Activated T-cell treated with anti-CD3 and anti-CD28 coated beads, Interleukin-2, amount 50 U/mL, for 24 hours (primary cell): ENCODE measurements around the gene LEPROT.

Experiments used
- DNase-seq: peaks from one replicate; pipeline ENCODE4 v3.0.0-alpha.2; 2020
- H3K27ac Mint-ChIP-seq: 2 replicates; pipeline ENCODE4 v1.8.0; 2020; ENCODE audit warnings: mild to moderate bottlenecking, mixed read lengths
- H3K27me3 Mint-ChIP-seq: 2 replicates; pipeline ENCODE4 v1.8.0; 2020; ENCODE audit warnings: mixed read lengths
- H3K36me3 Mint-ChIP-seq: 2 replicates; pipeline ENCODE4 v1.8.0; 2020; ENCODE audit warnings: low read depth, mixed read lengths
- H3K4me1 Mint-ChIP-seq: 2 replicates; pipeline ENCODE4 v1.8.0; 2020; ENCODE audit warnings: low read depth, mixed read lengths
- H3K4me3 Mint-ChIP-seq: 2 replicates; pipeline ENCODE4 v1.8.0; 2020; ENCODE audit warnings: mild to moderate bottlenecking, moderate library complexity, mixed read lengths
- H3K9me3 Mint-ChIP-seq: 2 replicates; pipeline ENCODE4 v1.8.0; 2020; ENCODE audit warnings: mixed read lengths

LEPROT gene

DNA sequence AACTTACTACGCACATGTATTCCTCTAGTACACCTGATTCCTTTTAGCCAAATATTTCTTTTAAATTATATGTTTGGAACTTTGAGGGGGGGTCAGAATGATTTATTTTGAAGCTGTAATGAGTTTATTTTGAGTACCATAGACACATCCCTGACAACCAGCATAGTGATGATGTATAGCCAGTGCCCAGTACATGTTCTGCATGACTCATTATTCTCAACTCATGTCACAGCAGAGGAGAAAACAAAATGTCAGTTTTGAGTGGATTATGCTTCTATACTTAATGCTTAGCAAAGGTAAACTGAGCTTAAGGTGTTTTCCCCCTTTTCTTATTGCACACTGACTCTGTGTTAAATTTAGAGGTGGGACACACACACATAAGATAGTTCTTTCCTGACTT lies 22.4 kb upstream of the LEPROT start:
- no peak overlapping the region for H3K27ac Mint-ChIP-seq
- no peaks in the 10 kb centered on the region for H3K9me3 Mint-ChIP-seq
- H3K36me3 Mint-ChIP-seq = peaks cover 6% of the 10 kb centered on the region
- H3K4me1 Mint-ChIP-seq = peaks cover 50% of the 10 kb centered on the region
- DNase-seq = no peak
- no peak overlapping the region for H3K4me3 Mint-ChIP-seq
- no peaks in the 10 kb centered on the region for H3K27me3 Mint-ChIP-seq

DNA sequence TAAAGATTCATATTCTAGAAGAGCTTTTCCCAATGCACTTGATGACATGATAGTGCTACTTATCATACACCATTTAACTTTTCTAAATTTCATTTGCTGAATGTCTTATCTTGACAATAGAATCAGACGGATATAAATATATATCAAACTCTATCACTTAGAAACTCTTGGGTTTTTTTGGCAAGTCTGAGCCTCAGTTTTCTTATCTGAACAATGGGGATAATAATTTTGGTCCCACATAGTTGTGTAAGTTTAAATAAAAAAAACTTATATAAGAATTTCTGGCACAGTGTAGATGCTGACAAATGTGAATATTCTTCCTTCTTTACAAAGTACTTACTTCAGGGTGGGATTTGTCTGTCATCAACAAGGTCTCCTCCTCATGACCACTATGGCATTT lies 21.5 kb upstream of the LEPROT start:
- Mint-ChIP-seq H3K27ac (no peak overlapping the region), H3K9me3 (no peaks in the 10 kb centered on the region), H3K27me3 (no peaks in the 10 kb centered on the region), H3K4me3 (no peak overlapping the region), H3K36me3 (peaks cover 6% of the 10 kb centered on the region), H3K4me1 (peaks cover 42% of the 10 kb centered on the region)
- DNase-seq = no peak

DNA sequence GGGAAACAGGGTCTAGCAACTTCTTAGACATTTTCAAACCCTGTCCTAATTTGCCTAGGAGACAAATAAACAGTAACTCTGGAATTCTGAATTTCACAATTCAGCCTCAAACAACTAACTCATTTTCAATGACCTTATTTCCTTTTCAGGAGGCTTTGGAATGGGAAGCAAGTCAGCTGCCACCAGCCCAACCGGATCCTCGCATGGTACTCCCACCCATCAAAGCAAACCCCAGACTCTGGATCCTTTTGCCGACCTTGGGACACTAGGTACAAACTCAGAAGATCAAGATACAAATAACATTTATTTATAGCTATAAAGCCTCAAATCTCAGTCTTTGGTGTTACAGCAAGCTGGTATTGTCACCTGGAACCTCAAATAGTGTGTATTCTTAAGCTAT lies 18.9 kb upstream of the LEPROT start:
- Mint-ChIP-seq H3K36me3 (peaks cover 7% of the 10 kb centered on the region), H3K9me3 (no peaks in the 10 kb centered on the region), H3K27ac (no peak overlapping the region), H3K27me3 (no peaks in the 10 kb centered on the region), H3K4me3 (no peak overlapping the region), H3K4me1 (peaks cover 17% of the 10 kb centered on the region)
- no peak for DNase-seq

DNA sequence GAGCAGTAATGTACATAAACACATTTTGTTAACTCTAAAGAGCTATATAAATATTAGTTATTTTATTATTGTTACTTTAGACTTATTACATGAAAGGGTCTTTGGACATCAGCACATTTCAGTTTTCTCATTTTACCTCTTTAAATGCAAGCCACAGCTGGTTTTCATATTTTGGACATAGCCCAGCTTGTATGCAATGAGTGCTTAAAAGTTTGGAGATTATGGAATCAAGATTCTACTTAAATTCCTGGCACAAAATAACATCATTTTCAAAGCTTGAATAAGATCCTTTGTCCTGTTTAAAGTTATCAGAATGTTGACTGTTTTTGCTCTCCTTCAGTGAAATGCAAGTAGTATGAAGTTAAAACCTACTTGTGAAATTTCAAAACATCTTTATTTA lies 15.5 kb upstream of the LEPROT start:
- Mint-ChIP-seq H3K27me3 (no peaks in the 10 kb centered on the region), H3K4me1 (no peaks in the 10 kb centered on the region), H3K9me3 (no peaks in the 10 kb centered on the region), H3K27ac (no peak overlapping the region), H3K36me3 (peaks cover 14% of the 10 kb centered on the region), H3K4me3 (no peak overlapping the region)
- DNase-seq = no peak

DNA sequence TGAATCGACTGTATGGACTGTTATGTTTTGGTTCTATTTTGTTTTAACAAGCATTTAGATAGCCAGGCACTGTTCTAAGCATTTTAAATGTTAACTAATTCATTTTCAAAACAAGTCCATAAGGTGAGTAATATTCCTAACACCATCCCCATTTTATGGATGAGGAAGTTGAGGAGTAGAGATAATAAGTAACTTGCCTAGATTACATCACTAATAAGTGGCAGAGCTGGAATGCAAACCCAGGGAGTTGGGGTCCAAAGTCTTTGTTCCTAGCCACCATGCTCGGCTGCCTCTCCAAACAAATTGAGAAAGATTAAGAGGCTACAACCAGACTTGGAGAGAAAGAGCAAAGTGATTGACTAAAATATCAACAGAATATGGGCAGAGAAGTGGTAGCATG lies 12.6 kb upstream of the LEPROT start:
- no peaks in the 10 kb centered on the region for H3K9me3 Mint-ChIP-seq
- H3K4me1 Mint-ChIP-seq = peaks cover 4% of the 10 kb centered on the region
- H3K27ac Mint-ChIP-seq = no peak overlapping the region
- no peak for DNase-seq
- H3K4me3 Mint-ChIP-seq = no peak overlapping the region
- H3K36me3 Mint-ChIP-seq = peaks cover 11% of the 10 kb centered on the region
- H3K27me3 Mint-ChIP-seq = no peaks in the 10 kb centered on the region

DNA sequence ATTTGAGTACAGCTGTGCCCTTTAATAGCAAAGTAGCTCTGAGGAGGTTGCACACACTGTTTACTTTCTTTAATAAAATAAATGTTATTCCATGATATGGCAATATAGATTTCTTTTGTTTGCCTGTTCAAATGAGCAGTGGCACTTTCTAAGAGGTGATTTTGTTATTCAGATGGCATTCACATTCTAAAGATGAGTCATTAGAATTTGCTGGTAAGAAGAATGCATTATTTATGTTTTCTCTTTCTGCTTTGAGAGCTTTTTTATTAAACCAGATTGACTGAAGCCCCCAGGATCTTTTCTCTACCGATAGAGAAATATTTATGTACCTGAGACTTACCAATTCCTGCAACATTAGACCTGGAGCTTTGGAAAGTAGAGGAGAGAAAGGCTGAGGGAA lies 11.2 kb upstream of the LEPROT start:
- Mint-ChIP-seq H3K4me3 (no peak overlapping the region), H3K27me3 (no peaks in the 10 kb centered on the region), H3K4me1 (peaks cover 4% of the 10 kb centered on the region), H3K27ac (no peak overlapping the region), H3K9me3 (no peaks in the 10 kb centered on the region), H3K36me3 (peaks cover 11% of the 10 kb centered on the region)
- DNase-seq = no peak

DNA sequence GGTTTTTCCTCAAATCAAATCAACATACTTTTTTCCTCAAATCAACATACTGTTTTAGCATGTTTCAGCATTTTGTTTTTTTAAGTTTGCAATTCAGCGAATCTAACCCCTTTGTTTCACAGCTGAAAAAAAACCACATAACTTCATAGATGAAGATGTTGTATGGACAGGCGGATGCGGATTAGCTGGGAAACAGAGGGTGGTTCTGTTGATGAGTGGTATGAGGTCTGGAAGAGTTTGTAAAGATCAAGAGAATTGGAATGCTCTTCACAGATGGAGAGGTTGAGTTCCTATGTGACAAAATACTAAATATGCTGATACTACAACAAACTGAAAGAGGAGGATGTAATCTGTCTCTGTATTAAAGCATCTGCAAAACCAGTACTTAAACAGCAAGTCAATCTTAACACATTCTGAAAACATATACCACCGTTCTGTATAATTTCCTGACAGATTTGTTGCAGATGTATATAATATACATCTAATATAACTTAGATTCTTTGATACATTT lies 10.6 kb upstream of the LEPROT start:
- Mint-ChIP-seq H3K9me3 (no peaks in the 10 kb centered on the region), H3K27ac (no peak overlapping the region), H3K4me3 (no peak overlapping the region), H3K27me3 (no peaks in the 10 kb centered on the region), H3K36me3 (peaks cover 11% of the 10 kb centered on the region), H3K4me1 (peaks cover 4% of the 10 kb centered on the region)
- DNase-seq = no peak

DNA sequence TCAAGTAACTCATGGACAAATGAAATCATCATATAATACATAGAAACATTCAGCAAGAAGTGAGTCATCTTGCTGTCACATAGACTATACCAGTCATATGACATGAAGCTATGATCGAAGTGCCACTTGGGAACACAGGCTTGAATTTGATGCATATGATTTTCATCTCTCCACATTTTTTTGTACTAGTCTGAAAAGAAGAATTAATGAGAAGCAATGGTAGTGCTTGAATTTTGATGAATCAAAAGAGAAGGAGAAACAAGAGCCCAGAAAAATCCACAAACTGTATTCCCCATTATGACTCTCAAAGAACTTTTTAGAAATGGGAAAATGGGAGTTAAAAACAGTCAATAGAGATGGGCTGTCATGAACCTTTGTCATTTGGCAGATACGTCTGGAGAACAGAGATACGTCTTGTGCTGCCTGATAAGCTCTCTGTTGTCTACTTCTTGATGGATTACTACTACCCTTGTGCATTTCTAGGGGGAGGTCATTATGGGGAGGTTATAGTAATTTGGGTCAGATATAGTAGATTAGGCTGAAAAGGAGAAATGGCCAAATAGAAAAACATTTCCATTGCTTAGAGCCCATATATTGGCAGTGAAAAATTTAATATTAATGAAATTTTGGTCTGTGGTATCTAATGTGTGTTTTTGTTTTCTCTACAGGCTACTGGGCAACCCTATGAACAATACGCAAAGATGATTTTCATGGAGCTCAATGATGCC lies 8.0 kb upstream of the LEPROT start:
- Mint-ChIP-seq H3K4me1 (peaks cover 4% of the 10 kb centered on the region), H3K9me3 (no peaks in the 10 kb centered on the region), H3K4me3 (no peak overlapping the region), H3K27me3 (no peaks in the 10 kb centered on the region), H3K27ac (no peak overlapping the region), H3K36me3 (peaks cover 8% of the 10 kb centered on the region)
- DNase-seq = no peak

DNA sequence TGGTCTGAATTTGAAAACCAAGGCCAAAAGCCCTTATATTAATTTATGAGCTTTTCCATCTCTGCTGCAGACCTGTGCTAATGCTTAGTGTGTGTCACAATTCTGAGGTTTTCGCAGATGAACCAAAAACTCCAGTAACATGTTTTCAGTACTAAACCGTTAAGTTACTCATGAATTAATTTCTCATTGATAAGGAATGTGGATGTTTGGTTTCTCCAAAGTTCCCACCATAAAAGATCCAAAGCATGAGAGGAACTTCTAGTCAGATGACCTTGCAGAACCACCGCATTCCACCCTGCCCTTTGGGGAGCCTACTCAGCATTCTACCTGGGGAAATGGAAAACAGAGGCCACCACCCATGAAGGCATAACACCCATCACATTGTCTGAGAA lies 7.5 kb upstream of the LEPROT start:
- DNase-seq = no peak
- Mint-ChIP-seq H3K36me3 (peaks cover 8% of the 10 kb centered on the region), H3K27ac (no peak overlapping the region), H3K4me1 (peaks cover 4% of the 10 kb centered on the region), H3K4me3 (no peak overlapping the region), H3K27me3 (no peaks in the 10 kb centered on the region), H3K9me3 (no peaks in the 10 kb centered on the region)

DNA sequence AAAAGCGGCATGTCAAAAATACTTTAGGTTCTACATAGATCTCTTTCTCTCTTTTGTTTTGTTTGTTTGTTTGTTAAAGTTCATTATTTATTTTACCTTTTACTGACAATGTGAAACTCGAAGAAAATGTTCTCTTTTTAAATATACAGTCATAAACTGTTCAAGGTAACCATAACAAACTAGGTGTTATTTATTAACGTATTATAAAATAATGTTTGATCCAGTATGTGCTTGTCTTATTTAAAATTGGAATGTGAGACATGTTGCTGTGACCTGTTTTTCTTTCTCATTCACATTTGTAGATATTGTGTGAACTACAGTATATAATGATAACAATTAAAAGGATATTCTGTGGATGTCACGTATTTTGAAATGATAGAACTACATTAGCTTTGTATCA lies 5.9 kb upstream of the LEPROT start:
- Mint-ChIP-seq H3K36me3 (peaks cover 5% of the 10 kb centered on the region), H3K9me3 (no peaks in the 10 kb centered on the region), H3K4me3 (no peak overlapping the region), H3K4me1 (peaks cover 10% of the 10 kb centered on the region), H3K27ac (no peak overlapping the region), H3K27me3 (no peaks in the 10 kb centered on the region)
- DNase-seq = no peak

DNA sequence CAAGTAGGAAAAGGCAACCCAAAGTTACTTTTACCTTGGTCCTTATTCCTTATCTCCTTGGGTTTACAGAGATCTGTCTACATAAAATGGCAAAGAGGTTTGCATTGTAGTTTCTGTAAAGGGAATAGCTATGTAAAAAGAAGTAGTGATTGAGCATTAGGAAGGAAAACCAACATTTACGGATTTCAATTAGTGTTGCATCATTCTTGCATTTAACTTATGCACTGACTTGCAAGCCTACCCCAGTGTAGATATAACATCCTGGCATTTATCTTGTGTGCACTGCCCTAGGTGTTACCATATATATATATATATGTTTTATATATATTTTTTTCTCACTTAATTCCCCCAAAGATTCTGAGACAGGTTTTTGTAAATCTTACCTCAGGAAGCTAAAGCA lies 3.7 kb upstream of the LEPROT start:
- Mint-ChIP-seq H3K4me1 (peaks cover 13% of the 10 kb centered on the region), H3K4me3 (no peak overlapping the region), H3K27ac (no peak overlapping the region), H3K27me3 (no peaks in the 10 kb centered on the region), H3K36me3 (peaks cover 3% of the 10 kb centered on the region), H3K9me3 (no peaks in the 10 kb centered on the region)
- no peak for DNase-seq

DNA sequence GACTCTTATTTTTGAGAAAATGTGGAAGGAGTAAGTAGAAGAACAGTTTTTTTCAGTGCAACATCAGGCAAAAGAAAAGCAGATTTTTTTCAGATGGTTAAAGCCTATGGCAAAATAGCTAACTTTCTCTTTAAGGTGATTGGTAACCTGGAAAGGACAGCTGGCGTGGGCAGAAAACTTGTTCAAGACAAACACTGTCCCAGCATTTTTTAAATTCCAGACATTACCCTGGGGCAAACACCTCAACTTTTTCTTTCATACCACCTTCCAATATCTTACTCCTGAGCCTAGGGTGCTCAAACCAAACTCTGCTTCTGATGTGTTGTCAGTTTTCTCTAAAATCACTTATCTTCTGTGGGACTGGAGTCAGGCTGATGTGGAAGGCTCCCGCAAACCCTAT lies 2.7 kb upstream of the LEPROT start:
- H3K36me3 Mint-ChIP-seq = peaks cover 3% of the 10 kb centered on the region
- no peaks in the 10 kb centered on the region for H3K27me3 Mint-ChIP-seq
- no peak overlapping the region for H3K4me3 Mint-ChIP-seq
- no peaks in the 10 kb centered on the region for H3K9me3 Mint-ChIP-seq
- peaks cover 9% of the 10 kb centered on the region for H3K4me1 Mint-ChIP-seq
- no peak overlapping the region for H3K27ac Mint-ChIP-seq
- no peak for DNase-seq

DNA sequence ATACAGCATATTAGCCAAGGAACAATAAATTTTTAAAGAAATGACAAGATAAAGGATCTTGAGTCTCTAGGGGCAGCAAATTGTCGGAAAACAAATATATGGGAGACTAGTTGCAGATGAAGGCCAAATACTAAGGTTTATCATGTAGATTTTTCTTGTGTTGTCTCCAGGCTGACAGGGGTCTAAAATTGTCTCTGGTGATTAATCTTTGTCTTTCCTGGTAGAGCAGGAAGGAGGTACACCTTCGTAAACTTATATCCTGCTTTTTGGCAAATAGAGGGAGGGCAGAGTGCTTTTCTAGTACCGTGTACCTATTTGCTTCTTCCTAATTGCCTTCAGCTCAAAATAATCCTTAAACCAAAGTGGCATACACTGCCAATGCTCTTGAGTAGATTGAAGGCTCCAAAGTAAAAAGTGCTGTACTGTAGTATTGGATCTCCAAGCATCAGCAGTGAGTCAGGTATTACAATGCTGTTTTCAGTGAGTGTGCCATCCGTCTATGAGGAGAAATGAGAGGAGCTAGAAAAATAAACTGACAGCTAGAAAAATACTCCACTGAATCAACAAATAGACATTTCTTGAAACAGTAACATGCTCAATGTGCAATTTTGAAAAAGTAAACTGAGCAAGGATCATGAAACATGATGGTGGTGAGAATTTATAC lies 1.8 kb upstream of the LEPROT start:
- Mint-ChIP-seq H3K4me1 (peaks cover 9% of the 10 kb centered on the region), H3K4me3 (no peak overlapping the region), H3K36me3 (peaks cover 6% of the 10 kb centered on the region), H3K9me3 (no peaks in the 10 kb centered on the region), H3K27me3 (no peaks in the 10 kb centered on the region), H3K27ac (no peak overlapping the region)
- DNase-seq = no peak

DNA sequence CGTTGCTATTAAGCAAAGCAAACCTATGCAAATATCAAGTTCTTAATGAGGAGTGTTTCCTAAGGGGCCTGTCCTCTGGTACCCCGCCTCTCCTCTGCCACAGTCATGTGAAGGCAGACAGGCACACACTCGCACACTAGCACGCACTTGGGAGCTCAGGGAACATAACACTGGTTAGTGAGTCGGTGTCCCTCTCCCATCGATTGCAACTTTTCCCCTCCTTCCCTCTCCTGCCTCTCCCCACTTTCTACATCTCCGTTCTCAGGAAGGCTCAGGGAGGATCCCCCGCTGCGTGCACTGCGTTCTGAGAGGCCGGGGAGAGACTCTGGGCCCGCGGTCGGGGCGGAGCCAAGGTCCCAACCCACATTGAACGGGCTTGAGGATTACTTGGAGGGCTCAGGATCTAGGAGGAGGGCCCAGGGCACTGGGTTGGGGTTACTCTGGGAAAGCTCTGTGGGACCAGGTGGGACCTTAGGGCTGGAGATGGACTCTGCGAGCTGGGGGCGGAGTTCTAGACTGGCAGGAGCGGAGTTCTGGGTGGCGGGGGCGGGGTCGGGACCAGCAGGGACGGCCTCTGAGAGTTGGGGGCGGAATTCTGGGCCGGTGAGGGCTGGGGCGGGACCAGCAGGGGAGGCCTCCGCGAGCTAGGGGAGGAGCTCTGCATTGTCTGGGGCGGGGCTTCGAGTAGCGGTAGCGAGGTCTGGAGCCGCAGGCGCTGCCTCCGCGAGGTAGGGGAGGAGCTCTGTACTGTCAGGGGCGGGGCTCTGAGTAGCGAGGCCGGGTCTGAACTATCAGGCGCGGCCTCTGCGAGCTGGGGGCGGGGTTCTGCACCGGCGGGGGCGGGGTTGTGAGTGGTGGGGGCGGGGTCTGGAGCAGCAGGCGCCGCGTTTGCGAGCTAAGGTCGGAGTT lies 533 bp upstream of the LEPROT start:
- peak overlapping the region; percentile 96 for H3K27ac Mint-ChIP-seq
- no peak overlapping the region for H3K4me3 Mint-ChIP-seq
- peaks cover 15% of the 10 kb centered on the region for H3K36me3 Mint-ChIP-seq
- peaks cover 9% of the 10 kb centered on the region for H3K4me1 Mint-ChIP-seq
- no peaks in the 10 kb centered on the region for H3K27me3 Mint-ChIP-seq
- peak; percentile 98 for DNase-seq
- H3K9me3 Mint-ChIP-seq = no peaks in the 10 kb centered on the region
